22Rv1 (cell line): ENCODE results near the gene SEMA5A.

Source experiments
- ZFX ChIP-seq: fragments of 450-650 bp; IDR thresholded peaks from 2 replicates; pipeline ENCODE4 v1.6.1; 2017; ENCODE audit warnings: antibody characterized with exemption, borderline replicate concordance
- TF ChIP-seq, protein P1 (sequence below): fragments of 450-650 bp; IDR thresholded peaks from 2 replicates; pipeline ENCODE4 v1.5.1; 2017; ENCODE audit warnings: mild to moderate bottlenecking

DNA sequence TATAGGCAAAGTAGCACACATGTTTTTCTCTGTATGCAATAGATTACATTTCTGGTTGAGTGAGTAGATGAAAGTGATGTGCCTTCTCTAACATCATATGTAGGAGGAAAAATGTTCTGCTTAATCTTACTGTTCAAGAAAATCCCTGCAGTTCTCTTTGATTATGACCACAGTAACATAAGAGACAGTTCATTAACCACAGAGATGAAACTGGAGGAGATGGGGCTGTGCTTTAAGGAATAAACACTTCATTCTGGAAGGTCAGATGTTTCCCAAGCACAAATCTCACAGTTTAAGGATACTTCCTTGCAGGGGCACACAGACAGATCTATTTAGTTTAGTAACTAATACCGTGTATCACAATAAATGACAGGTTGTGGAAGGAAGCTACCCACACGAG lies 150.2 kb downstream of the SEMA5A start:
- TF ChIP-seq, protein P1, sequence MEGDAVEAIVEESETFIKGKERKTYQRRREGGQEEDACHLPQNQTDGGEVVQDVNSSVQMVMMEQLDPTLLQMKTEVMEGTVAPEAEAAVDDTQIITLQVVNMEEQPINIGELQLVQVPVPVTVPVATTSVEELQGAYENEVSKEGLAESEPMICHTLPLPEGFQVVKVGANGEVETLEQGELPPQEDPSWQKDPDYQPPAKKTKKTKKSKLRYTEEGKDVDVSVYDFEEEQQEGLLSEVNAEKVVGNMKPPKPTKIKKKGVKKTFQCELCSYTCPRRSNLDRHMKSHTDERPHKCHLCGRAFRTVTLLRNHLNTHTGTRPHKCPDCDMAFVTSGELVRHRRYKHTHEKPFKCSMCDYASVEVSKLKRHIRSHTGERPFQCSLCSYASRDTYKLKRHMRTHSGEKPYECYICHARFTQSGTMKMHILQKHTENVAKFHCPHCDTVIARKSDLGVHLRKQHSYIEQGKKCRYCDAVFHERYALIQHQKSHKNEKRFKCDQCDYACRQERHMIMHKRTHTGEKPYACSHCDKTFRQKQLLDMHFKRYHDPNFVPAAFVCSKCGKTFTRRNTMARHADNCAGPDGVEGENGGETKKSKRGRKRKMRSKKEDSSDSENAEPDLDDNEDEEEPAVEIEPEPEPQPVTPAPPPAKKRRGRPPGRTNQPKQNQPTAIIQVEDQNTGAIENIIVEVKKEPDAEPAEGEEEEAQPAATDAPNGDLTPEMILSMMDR, result no peak
- no peak for TF ChIP-seq ZFX
